PFSK-1 (cell line): ENCODE results near the gene SERPINB3.

Source experiments
- FOXP2 ChIP-seq: optimal IDR thresholded peaks from 2 replicates; pipeline ENCODE3; 2011; ENCODE audit warnings: borderline replicate concordance, control low read depth, inconsistent platforms; ENCODE audit not compliant: insufficient read depth; ENCODE audit errors: extremely low read length, extremely low read depth
- POLR2AphosphoS5 ChIP-seq: IDR thresholded peaks from 2 replicates; pipeline ENCODE4 v1.6.1; 2012; ENCODE audit warnings: low read depth, mild to moderate bottlenecking, control low read depth, low read length, moderate library complexity
- SIN3A ChIP-seq: IDR thresholded peaks from 2 replicates; pipeline ENCODE4 v1.6.1; 2012; ENCODE audit warnings: mild to moderate bottlenecking, low read length, moderate library complexity, borderline replicate concordance; ENCODE audit not compliant: insufficient read depth
- TAF1 ChIP-seq: IDR thresholded peaks from 2 replicates; pipeline ENCODE4 v1.6.1; 2012; ENCODE audit warnings: low read length, control low read depth, borderline replicate concordance; ENCODE audit not compliant: insufficient read depth
- TF ChIP-seq, protein P1 (sequence below), 2 experiments: IDR thresholded peaks; 2 replicates each; pipeline versions ENCODE4 v1.6.1 to v1.8.0; 2011 to 2012; ENCODE audit warnings: low read depth in 2 of 2, low read length in 2 of 2, control low read depth in 1 of 2, inconsistent platforms in 1 of 2, mild to moderate bottlenecking in 1 of 2, moderate library complexity in 1 of 2; ENCODE audit not compliant: insufficient read depth in 1 of 2

DNA sequence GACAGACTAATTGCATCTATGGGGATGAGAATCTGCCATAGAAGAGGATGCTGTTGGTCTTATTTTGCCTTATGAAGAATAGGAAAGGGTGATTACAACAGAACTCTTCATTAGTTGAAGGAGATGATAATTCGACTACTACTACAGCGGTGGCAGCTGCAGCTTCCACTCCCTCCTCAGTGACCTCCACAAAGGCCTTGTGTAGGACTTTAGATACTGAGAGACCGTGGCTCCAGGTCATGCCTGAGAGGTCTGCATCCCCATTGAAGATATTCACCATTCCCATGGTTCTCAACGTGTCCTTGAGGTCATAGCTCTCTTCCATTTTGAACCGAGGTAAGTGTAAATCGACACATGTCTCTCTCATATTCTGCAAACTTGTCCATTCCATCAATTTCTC, 24.0 kb downstream of the SERPINB3 start:
- TF ChIP-seq, protein P1, sequence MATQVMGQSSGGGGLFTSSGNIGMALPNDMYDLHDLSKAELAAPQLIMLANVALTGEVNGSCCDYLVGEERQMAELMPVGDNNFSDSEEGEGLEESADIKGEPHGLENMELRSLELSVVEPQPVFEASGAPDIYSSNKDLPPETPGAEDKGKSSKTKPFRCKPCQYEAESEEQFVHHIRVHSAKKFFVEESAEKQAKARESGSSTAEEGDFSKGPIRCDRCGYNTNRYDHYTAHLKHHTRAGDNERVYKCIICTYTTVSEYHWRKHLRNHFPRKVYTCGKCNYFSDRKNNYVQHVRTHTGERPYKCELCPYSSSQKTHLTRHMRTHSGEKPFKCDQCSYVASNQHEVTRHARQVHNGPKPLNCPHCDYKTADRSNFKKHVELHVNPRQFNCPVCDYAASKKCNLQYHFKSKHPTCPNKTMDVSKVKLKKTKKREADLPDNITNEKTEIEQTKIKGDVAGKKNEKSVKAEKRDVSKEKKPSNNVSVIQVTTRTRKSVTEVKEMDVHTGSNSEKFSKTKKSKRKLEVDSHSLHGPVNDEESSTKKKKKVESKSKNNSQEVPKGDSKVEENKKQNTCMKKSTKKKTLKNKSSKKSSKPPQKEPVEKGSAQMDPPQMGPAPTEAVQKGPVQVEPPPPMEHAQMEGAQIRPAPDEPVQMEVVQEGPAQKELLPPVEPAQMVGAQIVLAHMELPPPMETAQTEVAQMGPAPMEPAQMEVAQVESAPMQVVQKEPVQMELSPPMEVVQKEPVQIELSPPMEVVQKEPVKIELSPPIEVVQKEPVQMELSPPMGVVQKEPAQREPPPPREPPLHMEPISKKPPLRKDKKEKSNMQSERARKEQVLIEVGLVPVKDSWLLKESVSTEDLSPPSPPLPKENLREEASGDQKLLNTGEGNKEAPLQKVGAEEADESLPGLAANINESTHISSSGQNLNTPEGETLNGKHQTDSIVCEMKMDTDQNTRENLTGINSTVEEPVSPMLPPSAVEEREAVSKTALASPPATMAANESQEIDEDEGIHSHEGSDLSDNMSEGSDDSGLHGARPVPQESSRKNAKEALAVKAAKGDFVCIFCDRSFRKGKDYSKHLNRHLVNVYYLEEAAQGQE (IDR thresholded peaks at IDR 0.05; ENCODE audit: insufficient read depth in 1 of 2, low read depth in 2 of 2, low read length in 2 of 2), result no peak
- no peak for TF ChIP-seq POLR2AphosphoS5
- TF ChIP-seq SIN3A, result no peak
- no peak for TF ChIP-seq TAF1
- no peak for TF ChIP-seq FOXP2
